ENCODE results near the gene DYSF.

DNA sequence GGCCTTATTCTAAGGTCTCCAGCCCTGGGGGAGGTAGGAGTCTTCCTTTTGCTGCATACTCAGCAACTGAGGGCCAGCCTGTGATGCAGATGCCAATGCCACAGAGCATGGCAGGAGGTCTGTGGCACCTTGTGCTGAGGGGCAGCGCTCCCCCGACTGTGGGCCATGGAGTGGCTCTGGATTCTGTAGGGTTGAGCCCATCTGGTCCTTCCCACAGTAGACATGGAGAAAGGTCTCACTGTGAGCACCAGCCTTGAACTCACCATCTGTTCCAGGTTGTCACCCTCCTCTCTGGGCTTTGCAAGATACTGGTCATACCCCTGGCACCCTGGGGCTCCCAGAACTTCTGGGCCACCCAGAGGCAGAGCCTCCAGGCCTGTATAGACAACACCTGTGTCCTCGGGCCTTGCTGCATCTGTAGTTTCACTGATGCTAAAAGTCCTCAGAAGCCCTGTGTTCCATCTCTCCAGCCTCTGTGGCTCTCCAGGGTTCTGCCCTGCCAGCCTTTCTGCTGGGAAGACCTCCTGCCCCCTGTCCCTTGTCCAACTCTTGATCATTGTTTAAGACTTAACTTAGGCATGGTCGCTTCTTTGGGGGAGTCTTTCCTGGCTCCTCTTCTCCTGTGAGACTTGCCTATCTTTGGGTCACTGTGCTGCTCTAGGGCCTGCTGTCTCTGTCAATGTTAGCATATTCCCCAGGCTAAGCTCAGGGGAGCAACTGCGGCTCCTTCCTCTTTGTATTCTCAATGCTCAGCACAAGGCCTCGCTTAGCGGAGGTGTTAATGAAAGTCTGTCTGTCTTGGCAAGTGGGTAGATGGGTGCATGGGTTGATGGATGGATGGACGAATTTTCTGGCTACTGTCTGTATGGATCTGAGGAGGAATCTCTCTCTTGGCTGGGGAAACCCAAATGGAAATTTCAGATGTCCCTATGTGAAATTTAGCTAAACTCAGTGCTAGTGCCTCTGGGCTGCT is 160.9 kb downstream of the DYSF start:
- TF ChIP-seq, protein P1, sequence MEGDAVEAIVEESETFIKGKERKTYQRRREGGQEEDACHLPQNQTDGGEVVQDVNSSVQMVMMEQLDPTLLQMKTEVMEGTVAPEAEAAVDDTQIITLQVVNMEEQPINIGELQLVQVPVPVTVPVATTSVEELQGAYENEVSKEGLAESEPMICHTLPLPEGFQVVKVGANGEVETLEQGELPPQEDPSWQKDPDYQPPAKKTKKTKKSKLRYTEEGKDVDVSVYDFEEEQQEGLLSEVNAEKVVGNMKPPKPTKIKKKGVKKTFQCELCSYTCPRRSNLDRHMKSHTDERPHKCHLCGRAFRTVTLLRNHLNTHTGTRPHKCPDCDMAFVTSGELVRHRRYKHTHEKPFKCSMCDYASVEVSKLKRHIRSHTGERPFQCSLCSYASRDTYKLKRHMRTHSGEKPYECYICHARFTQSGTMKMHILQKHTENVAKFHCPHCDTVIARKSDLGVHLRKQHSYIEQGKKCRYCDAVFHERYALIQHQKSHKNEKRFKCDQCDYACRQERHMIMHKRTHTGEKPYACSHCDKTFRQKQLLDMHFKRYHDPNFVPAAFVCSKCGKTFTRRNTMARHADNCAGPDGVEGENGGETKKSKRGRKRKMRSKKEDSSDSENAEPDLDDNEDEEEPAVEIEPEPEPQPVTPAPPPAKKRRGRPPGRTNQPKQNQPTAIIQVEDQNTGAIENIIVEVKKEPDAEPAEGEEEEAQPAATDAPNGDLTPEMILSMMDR (conservative IDR thresholded peaks at IDR 0.05; ENCODE audit: low read length): no peak
- no peak for TF ChIP-seq EZH2phosphoT487 (IDR thresholded peaks at IDR 0.05; ENCODE audit: borderline replicate concordance, low read depth, low read length)
